Bronchial epithelial cell (primary cell): Measurements from ENCODE around the gene CBX2. TPM values are rescaled to one million over a fixed set of nuclear protein-coding genes. Genes with fewer than 3 reads are reported as not detected.

ENCODE experiments used
- total RNA-seq: library from RNA; depleted of rRNA; stranded (reverse); fragments of >200 nt; gene quantifications from 2 replicates; pipeline ENCODE4 v1.2.1, GENCODE V29; 2014

Gene CBX2
- total RNA-seq, 1 donor from 2014 or later: 1.1 TPM

Other genes with a start within 250 kb of the CBX2 start
- 0.26 TPM in 1 of 2 replicates, not detected in the other for gene RBFOX3, start 167.1 kb upstream of the CBX2 start, total RNA-seq
- gene ENPP7, start 47.2 kb upstream of the CBX2 start, total RNA-seq: not detected in 2 replicates
- gene CBX8, start 18.9 kb downstream of the CBX2 start, total RNA-seq: 2.6 and 2.7 TPM in 2 replicates
- gene CBX4, start 61.3 kb downstream of the CBX2 start, total RNA-seq: 43.4 and 86.8 TPM in 2 replicates